Measurements from ENCODE around the gene PRDM16.

The PRDM16 gene

DNA sequence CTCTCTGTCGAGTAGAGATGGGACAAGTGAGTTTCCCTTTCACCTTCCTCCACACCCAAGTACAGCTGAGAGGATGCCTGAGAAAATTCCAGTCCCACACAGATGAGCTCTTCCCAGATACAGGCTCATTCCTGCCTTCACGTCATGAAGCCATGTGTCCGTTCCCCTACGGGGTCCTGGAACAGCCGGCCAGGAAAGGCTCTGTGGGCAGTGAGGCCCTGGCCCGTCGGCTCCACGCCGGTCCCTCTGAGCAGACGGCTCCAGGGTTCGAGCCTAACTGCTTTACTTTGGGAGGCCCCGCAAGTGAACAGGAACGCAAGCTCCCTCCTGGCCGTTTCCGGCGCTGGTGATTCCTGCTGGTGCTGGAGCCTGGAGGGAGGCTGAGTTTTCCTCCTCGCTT is 328.3 kb downstream of the PRDM16 start:
- DNase-seq (ENCODE audit: low spot score): no peak

- no peak for DNase-seq (ENCODE audit: low spot score)
Observed at GRCh38 chr1:3398396-3399140, 329.6 kb downstream of the PRDM16 start.

DNA sequence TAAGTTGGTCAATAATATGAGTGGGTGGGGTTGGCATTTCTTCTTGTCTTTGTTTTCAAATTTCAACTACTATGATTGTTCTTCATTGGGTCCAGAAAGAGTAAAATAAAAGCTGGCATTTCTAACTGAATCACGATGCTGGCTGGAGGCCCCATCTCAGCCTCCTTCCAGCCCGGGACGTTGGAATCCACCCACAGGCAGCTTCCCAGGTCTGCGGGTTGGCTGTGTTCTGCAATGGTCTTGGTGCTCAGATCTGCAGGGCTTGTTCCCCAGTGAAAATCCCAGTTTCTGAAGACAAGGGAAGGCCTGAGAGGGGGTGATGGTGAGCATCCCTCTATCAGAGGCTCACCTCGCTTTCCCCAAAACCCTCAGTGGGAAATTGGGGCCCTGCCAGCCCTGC is 330.7 kb downstream of the PRDM16 start:
- no peak for DNase-seq (ENCODE audit: low spot score)

DNA sequence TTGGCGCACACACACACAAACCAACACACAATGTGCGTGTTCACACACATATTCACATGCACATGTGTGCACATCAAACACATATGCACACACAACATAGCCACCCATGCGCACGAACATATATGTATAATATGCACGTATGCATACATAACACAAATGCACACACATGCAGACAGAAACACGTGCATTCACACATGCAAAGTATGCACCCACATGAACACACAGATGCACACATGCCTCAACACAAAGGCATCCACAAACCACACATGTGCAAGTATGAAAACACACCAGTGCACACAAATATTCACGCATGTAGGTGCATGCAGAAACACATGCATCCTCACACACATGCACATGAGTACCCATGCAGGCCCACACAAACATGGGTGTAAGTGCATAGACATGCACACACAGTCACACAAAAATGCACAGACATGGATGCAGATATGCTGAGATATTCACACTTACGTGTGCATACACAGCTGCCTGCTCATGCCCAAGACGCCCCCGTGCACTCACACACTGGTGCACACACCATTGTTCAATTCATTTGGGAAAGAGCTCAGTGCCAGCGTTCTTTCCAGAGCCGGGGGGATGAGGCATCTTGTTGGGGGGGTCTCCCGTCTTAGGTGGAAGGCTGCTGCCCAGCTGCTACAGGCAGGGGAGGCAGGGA is 332.7 kb downstream of the PRDM16 start:
- no peak for DNase-seq (ENCODE audit: low spot score)

DNA sequence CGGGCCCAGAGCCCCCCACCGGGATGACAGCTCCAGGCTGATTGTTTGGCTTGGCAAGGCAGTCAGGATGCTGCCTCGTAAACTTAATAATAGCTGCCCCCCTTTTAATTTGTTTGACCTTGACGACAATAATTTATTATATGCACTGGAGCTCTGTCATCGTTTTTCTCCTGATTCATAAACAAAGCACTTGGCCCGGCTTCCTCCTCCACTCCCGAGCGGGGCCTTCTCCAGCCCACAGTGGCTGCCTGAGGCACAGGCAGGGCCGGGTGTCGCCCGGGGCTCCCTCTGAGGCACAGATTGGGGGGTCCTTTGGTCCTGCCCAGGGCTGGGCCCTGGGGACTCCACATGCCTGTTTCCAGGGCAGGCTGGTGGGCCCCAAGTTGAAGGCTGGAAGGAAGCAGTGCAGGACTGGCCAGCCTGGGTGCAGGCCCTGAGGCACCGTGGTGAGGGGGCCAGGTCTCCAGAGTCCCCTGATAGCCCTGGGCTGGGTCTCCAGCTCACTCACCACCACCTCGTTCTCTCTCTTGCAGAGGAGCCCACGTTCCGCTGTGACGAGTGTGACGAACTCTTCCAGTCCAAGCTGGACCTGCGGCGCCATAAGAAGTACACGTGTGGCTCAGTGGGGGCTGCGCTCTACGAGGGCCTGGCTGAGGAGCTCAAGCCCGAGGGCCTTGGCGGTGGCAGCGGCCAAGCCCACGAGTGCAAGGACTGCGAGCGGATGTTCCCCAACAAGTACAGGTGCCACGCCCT is 333.4 kb downstream of the PRDM16 start:
- DNase-seq (ENCODE audit: low spot score): no peak

DNA sequence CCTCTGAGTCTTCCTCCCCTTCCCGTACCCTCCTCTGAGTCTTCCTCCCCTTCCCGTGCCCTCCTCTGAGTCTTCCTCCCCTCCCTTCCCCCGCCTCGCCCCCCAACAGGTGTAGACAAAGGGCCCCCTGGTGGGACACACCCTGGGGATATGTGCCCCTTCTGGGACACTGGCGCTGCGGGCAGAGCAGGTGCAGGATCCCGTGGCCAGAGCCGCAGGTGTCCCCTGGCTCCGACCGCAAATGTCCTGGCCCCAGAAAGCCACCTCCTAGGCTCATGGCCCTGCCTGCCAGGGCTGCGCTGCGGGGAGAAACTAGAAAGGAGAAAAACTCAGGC is 334.0 kb downstream of the PRDM16 start:
- no peak for DNase-seq (ENCODE audit: low spot score)

DNA sequence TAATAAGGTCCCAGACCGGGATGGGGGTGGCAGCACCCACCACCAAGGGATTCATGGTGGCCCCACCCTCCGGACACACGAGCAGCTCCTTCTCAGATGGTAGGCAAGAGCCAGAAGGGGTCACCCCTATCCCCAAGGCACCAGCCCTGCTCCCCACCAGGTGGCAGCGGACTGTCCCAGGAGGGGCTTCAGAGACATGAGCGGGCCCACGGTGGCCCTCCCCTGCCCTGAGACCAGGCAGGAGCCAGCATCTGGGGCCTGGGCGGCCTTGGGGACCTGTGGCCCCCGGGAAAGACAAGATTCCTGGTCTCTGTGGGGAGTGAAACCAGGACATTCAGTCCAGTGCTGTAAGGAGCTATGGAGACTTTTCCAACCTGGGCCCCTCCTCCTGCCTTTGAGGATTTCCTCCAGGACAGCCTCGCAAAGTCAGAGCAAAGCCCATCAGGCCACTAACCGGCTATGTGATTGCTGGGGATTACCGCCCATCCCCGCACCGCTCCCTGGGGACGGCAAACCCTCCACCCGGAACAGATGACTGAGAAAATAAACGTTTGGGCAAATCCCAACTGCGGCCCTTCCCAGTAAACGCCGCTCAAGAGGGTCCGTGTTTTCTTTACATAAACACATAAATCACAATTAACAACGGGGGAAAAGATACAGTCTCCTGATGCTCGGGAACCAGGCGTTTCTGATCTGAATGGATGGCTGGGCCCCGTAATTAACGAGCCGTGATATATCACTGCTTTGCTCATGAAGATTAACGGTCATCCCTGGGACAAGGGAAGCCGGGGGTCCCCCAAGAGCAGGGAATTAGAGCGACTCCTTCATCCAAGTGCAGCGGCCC is 334.6 kb downstream of the PRDM16 start:
- no peak for DNase-seq (ENCODE audit: low spot score)

GRCh38 chr1:3404301-3404700 is 335.3 kb downstream of the PRDM16 start:
- DNase-seq (ENCODE audit: low spot score): no peak

DNA sequence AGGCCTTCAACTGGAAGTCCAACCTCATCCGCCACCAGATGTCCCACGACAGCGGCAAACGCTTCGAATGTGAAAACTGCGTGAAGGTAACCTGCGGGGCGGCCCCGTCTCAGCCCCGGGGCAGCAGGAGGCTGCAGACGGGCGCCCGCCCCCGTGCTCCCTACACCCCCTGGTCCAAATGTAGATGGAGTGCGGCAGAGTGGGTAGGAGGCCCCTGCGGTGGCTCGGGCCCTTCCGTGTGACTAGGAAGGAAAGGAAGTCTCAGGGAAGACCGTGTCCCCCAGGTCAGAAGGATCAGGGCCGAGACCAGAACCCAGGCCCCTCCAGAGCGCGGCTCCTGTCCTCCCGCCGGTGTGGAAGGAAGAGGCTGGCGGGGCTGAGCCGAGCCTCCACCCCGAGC is 335.8 kb downstream of the PRDM16 start:
- no peak for DNase-seq (ENCODE audit: low spot score)

DNA sequence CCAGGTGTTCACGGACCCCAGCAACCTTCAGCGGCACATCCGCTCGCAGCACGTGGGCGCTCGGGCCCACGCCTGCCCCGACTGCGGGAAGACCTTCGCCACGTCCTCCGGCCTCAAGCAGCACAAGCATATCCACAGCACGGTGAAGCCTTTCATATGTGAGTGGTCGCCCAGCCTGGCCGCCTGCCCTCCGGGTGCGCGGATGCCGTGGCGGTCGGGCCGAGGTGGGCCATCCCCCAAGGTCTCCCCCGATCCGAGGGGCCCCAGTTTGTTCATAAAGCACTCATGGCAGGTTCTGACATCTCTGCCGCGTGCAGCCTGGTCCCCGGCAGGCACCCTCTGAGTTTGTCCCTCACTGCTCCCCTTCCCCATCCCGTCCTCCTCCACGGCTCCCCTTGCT is 336.5 kb downstream of the PRDM16 start:
- DNase-seq (ENCODE audit: low spot score): no peak

GRCh38 chr1:3405974-3406867 is 337.2 kb downstream of the PRDM16 start:
- no peak for DNase-seq (ENCODE audit: low spot score)

- DNase-seq (ENCODE audit: low spot score): no peak
Observed at GRCh38 chr1:3407021-3407420, 338.0 kb downstream of the PRDM16 start.

DNA sequence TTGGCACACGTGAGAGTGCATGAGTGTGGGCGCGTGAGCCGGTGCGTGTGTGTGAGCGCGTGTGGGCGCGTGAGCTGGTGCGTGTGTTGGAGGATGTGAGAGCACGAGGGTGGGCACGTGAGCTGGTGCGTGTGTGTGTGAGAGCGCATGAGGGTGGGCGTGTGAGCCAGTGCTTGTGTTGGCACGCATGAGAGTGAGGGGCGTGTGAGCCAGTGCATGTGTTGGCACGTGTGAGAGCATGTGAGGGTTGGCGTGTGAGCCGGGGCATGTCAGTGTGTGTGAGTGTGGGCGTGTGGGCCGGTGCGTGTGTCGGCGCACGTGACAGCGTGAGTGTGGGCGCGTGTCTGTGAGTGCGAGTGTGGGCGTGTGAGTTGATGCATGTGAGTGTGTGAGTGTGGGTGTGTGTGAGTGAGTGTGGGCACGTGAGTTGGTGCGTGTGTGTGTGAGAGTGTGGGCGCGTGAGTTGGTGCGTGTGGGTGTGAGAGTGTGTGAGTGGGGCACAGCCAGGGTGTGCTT is 339.8 kb downstream of the PRDM16 start:
- no peak for DNase-seq (ENCODE audit: low spot score)

GRCh38 chr1:3409366-3410141 is 340.6 kb downstream of the PRDM16 start:
- no peak for DNase-seq (ENCODE audit: low spot score)

DNA sequence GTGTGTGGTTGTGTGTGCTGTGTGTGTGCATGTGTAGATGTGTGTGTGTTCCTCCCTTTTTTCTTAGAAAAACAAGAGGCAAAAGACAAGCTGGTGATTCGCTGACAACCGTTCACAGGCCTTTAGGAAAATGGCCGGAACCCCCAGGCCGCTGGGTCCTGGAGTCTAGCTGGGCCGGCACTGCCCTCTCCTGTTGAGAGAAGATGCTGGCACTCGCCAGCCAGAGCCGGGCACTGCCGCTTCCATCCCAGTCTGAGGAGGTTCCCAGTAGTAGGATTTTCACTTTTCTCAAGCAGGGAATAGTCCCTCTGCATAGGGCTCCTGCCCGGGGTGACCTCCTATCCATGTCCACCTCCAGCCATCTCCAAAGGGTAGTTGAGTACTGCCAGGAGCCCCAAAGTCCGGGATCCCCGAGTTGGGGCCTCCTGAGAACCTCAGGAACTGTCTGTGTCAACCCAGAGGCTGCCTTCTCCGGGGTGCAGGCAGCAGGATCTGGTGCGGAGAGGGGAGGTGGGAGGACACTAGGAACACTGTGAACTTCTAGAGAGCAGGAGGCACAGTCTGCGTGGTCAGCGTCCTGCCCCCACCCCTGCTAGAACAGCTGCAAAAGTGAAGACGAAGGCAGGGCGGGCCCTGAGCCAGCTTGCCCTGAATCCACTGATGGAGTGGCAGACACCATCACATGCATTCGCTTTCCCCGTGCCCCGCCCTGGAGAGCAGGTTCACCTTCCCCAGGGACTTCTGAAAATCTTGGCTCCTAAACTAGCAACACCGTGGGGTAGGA is 341.3 kb downstream of the PRDM16 start:
- no peak for DNase-seq (ENCODE audit: low spot score)

DNA sequence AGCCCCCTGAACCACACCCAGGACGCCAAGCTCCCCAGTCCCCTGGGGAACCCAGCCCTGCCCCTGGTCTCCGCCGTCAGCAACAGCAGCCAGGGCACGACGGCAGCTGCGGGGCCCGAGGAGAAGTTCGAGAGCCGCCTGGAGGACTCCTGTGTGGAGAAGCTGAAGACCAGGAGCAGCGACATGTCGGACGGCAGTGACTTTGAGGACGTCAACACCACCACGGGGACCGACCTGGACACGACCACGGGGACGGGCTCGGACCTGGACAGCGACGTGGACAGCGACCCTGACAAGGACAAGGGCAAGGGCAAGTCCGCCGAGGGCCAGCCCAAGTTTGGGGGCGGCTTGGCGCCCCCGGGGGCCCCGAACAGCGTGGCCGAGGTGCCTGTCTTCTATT is 342.8 kb downstream of the PRDM16 start:
- DNase-seq (ENCODE audit: low spot score): no peak

DNA sequence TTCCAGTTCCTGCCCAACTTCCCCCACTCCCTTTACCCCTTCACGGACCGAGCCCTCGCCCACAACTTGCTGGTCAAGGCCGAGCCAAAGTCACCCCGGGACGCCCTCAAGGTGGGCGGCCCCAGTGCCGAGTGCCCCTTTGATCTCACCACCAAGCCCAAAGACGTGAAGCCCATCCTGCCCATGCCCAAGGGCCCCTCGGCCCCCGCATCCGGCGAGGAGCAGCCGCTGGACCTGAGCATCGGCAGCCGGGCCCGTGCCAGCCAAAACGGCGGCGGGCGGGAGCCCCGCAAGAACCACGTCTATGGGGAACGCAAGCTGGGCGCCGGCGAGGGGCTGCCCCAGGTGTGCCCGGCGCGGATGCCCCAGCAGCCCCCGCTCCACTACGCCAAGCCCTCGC is 343.4 kb downstream of the PRDM16 start:
- no peak for DNase-seq (ENCODE audit: low spot score)

GRCh38 chr1:3413975-3414710 is 345.1 kb downstream of the PRDM16 start:
- no peak for DNase-seq (ENCODE audit: low spot score)
